Ishikawa (cell line): Measurements from ENCODE around the gene TBCA.

Experiments
- CEBPB ChIP-seq: IDR thresholded peaks from 2 replicates; pipeline ENCODE4 v1.6.1; 2012
- CREB1 ChIP-seq: IDR thresholded peaks from 2 replicates; pipeline ENCODE4 v1.6.1; 2012; ENCODE audit warnings: low read depth
- EGR1 ChIP-seq: IDR thresholded peaks from 2 replicates; pipeline ENCODE4 v1.6.1; 2012
- EP300 ChIP-seq: IDR thresholded peaks from 2 replicates; pipeline ENCODE4 v1.6.1; 2012; ENCODE audit warnings: borderline replicate concordance
- NFIC ChIP-seq: IDR thresholded peaks from 2 replicates; pipeline ENCODE4 v1.6.1; 2012
- RAD21 ChIP-seq: IDR thresholded peaks from 2 replicates; pipeline ENCODE4 v1.6.1; 2012; ENCODE audit warnings: low read depth
- TAF1 ChIP-seq: IDR thresholded peaks from 2 replicates; pipeline ENCODE4 v1.6.1; 2012; ENCODE audit warnings: low read depth, mild to moderate bottlenecking
- ZBTB7A ChIP-seq: IDR thresholded peaks from 2 replicates; pipeline ENCODE4 v1.6.1; 2012; ENCODE audit warnings: low read depth
- TF ChIP-seq, protein P1 (sequence below): IDR thresholded peaks from 2 replicates; pipeline ENCODE4 v1.6.1; 2012
- TF ChIP-seq, protein P2 (sequence below): IDR thresholded peaks from 2 replicates; pipeline ENCODE4 v1.6.1; 2012; ENCODE audit warnings: low read depth, mild to moderate bottlenecking

DNA sequence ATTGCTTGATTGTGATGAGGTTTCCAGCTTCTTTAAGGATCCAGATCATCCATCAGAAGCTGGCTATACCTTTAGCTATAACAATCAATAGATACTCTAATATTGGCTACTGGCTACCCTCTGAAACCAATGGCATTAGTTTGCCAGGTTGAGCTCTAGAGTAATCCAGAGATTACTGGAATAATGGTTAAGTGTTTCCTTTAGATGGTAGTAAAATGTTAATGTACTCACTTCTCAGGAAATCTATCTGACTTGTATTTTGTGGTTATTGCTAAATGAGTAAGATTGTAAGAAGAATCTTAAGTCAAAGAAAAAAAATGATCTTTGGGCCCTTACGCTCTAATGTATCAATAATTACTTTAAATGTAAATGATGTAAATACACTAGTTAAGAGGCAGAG lies 80.0 kb downstream of the TBCA start:
- TF ChIP-seq, protein P1, sequence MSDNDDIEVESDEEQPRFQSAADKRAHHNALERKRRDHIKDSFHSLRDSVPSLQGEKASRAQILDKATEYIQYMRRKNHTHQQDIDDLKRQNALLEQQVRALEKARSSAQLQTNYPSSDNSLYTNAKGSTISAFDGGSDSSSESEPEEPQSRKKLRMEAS: no peak
- TF ChIP-seq TAF1 (no peak), CEBPB (no peak), CREB1 (no peak), EP300 (no peak), NFIC (no peak), ZBTB7A (no peak), EGR1 (no peak), RAD21 (no peak)
- TF ChIP-seq, protein P2, sequence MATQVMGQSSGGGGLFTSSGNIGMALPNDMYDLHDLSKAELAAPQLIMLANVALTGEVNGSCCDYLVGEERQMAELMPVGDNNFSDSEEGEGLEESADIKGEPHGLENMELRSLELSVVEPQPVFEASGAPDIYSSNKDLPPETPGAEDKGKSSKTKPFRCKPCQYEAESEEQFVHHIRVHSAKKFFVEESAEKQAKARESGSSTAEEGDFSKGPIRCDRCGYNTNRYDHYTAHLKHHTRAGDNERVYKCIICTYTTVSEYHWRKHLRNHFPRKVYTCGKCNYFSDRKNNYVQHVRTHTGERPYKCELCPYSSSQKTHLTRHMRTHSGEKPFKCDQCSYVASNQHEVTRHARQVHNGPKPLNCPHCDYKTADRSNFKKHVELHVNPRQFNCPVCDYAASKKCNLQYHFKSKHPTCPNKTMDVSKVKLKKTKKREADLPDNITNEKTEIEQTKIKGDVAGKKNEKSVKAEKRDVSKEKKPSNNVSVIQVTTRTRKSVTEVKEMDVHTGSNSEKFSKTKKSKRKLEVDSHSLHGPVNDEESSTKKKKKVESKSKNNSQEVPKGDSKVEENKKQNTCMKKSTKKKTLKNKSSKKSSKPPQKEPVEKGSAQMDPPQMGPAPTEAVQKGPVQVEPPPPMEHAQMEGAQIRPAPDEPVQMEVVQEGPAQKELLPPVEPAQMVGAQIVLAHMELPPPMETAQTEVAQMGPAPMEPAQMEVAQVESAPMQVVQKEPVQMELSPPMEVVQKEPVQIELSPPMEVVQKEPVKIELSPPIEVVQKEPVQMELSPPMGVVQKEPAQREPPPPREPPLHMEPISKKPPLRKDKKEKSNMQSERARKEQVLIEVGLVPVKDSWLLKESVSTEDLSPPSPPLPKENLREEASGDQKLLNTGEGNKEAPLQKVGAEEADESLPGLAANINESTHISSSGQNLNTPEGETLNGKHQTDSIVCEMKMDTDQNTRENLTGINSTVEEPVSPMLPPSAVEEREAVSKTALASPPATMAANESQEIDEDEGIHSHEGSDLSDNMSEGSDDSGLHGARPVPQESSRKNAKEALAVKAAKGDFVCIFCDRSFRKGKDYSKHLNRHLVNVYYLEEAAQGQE: no peak
